SK-MEL-5 (cell line): ENCODE measurements around the gene ATRIP. TPM values are rescaled to one million over a fixed set of nuclear protein-coding genes. Genes with fewer than 3 reads are reported as not detected.

ENCODE experiments used
- DNase-seq: peaks from one replicate; pipeline ENCODE4 v3.0.0-alpha.2; 2016; ENCODE audit warnings: low read depth, low spot score
- in situ Hi-C: cut with HindIII; loops from 2 replicates; pipeline ENCODE4 v1.10.0; 2016; ENCODE audit warnings: low sequenced_read_pairs, high pct_unique_total_duplicates, low pct_unique_long_range_greater_than_20kb
- total RNA-seq: library from RNA; depleted of rRNA; stranded (reverse); fragments of >200 nt; shearing (Covaris generic); gene quantifications from 2 replicates; pipeline ENCODE4 v1.2.3, GENCODE V29; 2014

Gene ATRIP
- total RNA-seq, 1 experiment from 2014 or later: 7.7 TPM

DNA sequence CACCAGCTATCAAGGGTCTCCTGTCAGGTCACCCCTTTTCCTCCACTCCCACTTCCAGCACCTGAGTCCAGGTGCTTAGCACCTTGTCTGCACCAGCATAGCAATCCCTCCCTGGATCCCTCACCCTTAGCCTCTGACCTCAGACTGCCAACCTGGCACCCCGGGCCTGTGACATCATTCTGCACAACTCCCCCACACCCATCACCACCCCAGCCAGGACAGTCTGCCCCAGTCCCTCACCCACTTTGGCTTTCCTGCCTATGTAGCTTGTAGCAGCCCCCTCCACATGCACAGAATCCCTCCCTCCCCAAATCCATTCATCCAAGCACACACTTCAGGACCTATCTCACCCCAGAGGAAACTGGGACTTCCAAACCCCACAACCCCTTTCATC lies 15.8 kb upstream of the ATRIP start:
- no peak for DNase-seq
- in situ Hi-C loops: no loop called here

DNA sequence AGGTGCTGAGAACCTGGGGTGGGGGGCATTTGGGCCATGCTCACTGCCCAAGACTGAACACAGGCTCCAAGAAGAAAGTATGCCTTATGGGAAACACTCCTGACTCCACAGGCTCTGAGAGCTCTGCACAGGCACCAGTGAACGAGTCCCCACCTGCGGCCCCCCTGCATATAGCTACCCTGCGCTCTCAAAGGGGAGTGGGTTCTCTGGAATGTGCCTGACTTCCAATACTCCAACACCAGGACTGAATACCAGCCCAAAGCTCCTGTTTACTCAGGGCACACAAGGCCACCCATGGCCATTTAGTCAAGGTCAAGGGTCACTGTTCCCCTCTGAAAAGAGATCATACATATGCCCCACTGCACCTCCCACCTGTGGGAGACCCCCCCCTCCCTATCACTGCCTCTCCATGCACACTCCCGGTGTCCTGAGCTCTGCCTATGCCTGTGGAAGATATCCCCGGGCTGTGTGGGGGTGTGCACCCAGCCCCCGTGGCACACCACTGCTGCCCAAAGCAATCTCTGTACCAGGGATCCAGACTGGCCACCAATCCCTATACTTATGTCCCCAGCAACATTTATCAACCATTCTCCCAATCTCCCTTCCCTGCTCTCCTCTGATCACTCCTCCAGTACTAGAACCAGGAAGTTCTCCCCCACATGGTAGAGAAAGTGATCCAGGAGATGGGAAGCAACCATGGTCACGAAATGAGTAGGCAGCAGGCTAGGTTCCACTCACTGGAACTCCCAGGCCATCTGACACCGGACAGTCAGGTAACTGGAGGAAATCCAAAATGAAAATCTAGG lies 15.1 kb upstream of the ATRIP start:
- in situ Hi-C loops: no loop called here
- DNase-seq: no peak

DNA sequence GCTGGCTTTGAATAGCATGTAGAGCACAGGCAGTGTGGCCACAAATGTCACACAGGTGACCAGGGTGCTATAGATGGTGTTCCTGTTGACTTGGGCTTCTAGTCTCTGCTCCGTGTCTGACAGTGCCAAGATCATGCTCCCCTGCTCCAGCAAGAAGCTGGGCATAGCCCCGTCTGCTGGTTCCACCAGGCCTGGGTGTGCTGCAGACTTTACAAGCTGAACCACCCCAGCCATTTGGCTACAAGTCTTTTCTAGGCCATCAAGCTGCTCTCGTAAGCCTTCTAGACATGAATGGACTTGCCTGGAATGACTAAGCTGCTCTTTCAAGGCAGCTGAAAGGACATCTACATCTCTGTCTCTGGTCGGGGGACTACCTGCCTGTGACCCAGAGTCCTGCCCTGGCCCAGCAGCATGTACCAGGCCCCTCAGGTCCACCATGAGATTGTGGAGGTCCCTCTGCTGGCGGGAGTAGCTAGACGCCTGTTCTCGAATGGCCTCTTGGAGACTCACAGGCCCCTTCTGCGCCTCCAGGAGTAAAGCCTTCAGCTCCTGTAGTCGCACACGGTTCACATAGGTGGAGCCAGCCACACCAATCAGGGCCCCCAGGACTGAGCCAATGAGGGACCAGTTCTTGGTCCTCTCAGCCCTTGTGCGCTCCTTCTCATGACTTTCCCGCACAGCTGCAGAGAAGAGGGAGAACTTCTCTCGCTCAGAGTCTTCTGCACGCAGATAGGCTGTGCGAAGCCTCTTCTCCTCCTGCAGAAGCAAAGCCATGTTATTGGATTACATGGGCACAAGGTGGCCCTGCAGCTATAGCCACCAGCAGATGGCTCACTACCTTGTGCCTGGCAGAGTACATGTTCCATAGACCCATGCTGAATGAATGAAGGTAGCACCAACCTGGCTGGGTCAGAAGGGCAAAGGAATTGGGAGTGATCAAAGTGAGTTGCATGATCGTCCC lies 13.8 kb upstream of the ATRIP start:
- DNase-seq: peak; percentile 28
- in situ Hi-C loops: no loop called here

DNA sequence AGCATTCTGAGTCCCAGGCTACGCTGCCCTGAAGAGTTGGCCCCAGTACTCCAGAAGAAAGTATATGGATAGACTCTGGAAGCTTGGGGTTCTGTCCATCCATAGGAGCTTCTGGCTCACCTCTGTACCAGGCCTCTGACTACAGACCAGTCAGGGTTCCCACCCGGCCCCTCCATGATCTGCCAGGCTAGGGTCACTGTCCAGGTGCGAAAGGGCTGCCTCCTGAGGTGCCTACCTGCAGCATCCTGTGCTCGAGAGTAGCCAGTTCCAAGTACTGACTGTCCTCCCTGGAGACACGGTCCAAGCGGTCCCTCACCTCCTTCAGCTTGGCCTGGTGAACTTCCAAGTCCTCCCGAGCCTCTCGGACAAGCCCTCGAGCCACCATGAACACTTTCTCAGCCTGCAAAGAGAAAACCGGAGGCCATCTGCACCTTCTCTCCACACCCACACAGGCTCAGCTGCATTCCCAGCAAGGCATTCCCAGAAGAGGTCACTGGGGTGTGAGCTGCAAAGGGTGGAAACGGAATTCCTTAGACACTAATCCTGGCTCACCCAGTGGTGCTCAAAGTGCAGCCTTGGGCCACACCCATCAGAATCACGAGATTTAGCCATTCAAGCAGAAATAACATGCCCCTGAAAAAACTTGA lies 12.9 kb upstream of the ATRIP start:
- no peak for DNase-seq
- in situ Hi-C loops: no loop called here

DNA sequence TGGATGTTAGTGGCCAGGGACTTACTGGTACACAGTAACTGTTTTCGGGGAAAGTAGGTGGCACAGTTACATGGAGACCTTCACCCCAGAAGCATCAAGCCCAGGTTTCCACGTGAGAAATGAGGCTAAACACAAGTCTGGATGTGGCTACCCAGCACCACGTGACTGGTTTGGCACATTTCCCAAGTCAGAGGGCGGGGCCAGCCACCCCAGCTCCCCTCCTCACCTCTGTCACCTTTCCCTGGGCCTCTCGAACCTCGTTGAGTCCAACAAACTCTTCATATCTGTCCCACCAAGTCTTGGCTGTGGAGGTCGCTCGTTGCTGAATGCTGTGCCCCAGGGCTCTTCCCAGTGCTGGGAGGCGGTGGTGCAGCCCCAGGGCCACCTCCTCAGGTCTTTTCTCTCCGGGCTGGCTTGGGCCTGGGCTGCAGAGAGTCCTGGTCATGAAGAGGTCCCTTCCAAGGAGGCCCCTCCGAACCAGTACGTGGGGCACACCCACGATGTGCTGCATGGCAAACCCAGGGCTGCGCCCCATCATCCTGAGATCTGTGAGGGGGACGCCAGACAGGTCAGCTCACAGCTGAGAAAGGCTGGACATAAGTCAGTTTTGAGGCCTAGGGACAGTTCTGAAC lies 11.8 kb upstream of the ATRIP start:
- in situ Hi-C loops: no loop called here

DNA sequence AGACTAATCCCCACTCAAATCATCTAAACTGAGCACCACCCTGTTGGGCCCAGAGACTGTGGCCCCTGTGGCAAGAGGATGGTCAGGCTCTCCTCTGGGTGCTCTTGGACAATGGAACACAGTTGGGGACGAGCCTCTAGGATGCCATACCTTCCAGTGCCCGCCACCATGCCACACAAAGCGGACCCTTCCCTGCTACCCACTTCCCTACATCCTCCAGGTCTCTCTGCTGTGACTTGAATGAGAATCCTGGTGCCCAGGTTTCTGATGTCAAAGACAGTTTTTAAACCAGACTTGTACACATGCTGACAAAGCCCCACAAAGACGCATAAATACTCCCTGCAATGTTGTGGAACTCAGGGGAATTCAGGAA lies 11.3 kb upstream of the ATRIP start:
- in situ Hi-C loops: no loop called here
- DNase-seq: no peak

More for the DNA sequence above, 11.8 kb upstream of the ATRIP start:
- no peak for DNase-seq

DNA sequence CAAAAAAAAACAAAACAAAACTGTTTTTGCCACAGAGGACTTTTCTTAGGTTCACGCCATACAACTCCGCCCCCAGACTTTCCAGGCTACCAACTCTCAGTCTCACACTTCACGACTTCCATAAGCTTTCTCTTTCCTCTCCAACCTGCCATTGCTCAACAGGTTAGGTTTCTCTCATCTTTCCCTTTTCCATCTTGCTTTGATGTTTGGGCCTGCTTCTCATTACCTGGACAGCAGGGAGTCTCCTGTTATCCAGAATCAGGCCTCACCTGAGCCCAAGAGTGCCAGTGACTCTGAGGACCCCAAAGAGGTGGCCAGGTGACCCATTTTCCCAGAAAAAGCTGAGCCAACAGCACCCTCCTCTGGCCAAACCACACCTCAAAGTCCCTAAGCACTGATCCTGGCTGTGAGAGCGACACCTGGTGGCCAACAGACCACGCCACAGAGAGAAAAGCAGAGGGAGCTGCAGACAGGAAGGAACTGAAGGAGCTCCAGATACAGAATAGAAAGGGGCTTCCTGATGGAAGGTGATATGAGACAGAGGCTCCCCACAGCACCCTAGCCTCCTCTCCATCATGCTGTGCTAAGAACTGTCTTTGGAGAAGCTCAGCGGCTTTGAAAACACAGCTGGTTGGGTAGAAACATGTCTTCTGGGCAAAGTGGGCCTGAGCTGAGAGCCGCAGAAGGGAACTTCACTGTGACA lies 10.6 kb upstream of the ATRIP start:
- in situ Hi-C loops: no loop called here
- DNase-seq: peak; percentile 90

DNA sequence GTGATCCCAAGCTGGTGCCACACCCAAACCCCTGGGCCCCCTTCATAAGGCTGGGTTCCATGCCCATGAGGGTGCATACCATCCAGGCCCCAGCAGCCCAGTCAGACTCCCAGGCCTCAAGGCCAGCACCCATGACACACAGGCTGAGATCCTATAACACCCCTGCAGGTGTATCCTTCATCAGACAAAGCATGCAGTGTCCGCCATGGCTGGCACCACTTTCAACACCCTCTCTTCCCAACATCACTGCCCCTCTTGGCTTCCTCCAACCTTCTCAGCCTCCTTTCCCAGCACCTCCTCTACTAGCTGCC lies 10.1 kb upstream of the ATRIP start:
- no peak for DNase-seq
- in situ Hi-C loops: no loop called here

DNA sequence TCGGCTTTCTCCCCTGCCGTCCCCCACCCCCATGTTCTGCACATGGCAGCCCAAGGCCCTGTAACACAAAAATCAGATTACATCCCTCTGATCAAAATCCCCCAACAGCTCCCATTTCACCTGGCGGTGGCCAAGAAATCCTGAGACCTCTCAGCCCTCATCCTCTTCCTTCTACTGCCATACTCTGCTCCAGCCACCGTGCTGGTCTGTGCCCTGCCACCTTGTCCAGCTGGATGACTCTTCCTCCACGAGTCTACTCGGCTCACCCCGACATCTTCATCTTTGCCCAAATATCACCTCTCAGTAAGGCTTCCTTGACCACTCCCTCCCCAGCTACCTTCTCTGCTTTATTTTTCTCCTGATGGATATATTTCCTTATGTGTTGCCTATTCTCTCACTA lies 9.7 kb upstream of the ATRIP start:
- no peak for DNase-seq
- in situ Hi-C loops: no loop called here

DNA sequence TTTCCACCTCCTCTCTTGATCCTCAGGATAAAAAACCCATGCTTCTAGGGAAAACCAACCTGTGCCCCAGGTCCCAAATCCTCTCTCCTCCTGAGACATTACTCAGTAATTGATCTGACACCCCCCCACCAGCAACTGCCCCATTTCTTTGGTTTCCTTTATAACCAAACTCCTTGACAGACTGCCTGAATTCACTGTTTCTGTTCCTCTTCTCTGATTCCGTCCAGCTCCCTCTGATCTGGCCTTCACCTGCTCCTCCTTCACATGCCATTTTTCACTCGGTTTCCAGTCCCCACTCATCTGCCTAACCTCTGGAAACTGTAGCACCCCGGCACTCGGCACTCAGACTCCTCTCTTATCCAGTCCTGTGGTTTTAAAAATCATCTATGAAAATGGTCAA lies 8.7 kb upstream of the ATRIP start:
- DNase-seq: no peak
- in situ Hi-C loops: no loop called here

DNA sequence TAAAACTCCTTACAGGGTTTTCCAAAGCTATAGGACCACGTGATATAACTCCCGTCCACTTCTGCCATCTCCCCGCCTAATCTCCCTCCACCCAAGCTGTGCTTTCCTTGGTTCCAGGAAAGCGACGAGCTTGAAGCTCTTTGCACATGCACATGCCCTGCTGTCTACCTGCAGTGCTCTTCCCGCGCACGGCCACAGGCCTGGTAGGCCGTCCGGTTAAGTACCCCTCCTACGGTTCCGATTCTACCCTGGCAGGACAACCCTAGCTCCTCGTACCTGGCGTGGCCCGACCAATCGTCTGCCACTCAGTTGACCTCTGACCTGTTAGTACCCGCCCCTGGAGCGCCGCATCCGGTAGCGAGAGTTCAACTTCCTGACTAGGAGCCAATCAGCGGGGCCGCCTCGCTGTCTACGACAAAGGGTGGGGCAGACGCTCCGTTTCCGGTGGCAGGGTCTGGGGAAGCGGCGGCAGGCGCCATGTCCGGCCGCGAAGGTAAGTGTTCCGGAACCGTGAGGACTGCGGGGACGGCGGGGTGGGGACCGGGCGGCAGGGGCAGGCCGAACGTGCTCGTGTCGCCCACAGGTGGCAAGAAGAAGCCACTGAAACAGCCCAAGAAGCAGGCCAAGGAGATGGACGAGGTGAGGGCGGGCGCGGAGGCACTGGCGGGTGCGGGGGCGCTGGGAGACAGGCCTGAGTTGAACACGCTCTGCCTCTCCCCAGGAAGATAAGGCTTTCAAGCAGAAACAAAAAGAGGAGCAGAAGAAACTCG lies 6.5 kb upstream of the ATRIP start, which contains the start of the genes CCDC51 and TMA7:
Gene CCDC51, minus strand, starts transcription at position 300 of the 770 bp plus-strand sequence. CDS start 4,991 bp downstream, outside the sequence.
Gene TMA7, plus strand, starts transcription at position 438 of the 770 bp plus-strand sequence. Its CDS starts 40 bp downstream, at position 478.
- in situ Hi-C loops: no loop called here
- DNase-seq: peak; percentile 98

DNA sequence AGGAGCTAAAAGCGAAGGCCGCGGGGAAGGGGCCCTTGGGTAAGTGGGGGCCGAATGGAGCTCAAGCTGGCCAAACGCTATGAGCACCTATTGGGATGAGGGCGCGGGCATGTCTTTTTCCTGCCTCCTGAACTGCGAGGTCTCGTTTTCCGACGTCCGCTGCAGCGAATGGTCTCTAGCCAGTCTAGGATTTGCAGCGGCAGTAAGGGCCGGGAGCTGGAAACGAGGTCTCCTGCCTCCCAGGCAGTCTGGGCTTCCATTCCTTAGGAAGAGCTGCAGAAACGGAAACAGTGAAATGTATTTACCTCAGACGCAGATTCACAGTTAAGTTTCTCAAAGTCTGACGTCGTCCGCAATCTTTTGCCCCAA lies 6.0 kb upstream of the ATRIP start:
- no peak for DNase-seq
- in situ Hi-C loops: no loop called here

DNA sequence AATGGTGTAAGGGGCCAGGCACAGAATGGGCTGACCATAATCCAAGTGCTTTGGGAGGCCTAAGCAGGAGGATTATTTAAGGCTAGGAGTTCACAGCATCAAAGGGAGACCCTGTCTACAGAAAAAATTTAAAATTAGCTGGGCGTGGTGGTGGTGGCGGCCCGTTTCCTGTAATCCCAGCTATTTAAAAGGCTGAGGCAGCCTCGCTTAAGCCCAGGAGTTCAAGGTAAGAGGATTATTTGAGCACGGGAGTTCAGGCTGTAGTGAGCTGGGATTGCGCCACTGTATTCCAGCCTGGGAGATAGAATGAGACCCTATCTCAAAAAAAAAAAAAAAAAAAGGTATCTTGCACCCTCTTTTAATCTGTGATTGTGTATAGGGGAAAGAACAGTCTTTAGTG lies 4.6 kb upstream of the ATRIP start:
- in situ Hi-C loops: no loop called here
- DNase-seq: no peak

DNA sequence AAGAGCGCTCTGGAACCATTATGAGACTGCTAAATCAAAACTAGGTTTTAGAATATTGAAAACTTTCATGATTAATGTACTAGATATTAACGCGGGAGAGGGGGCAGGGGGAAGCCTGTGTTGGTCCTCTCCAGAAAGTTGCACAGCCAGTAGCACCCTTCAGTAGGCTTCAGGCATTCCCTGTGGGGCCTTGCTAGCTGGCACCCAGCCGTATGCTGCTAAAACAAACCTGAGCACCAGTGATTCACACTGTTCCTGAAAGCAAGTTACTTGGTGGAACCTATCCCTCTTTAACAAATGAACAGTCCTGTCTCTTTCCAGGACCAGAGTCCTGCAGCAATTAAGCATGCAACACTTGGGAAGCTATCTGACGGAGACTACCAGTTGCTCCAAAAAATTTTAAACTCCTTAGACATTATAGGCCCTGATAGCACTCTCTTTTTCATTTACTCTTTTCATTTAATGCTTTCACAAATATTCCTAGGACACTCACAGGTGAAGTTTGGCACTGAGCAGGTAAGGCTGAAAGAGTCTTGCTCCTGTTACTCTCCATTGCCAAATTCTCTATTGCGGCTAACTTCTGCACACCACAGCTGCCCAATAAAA lies 1.2 kb upstream of the ATRIP start:
- DNase-seq: no peak

DNA sequence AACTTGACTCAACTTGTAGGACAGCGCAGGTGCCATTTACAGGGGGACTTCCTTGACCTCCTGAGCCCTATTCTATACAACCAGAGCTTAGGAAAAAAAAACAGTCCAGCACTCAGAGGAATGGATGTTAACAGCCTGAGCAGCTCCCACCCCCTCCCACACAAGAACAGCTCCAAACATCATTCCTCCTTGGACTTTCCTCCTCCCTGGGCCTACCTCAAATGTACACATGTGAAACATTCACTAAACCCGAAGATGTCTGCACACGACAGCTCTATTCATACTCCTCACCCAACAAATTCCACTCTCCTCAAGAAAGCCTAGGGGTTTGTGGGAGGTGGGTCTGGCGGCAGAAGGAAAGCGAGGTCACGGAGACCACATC lies 503 bp upstream of the ATRIP start:
- in situ Hi-C loops: no loop called here

More for the DNA sequence above, 1.2 kb upstream of the ATRIP start:
- in situ Hi-C loops: no loop called here

DNA sequence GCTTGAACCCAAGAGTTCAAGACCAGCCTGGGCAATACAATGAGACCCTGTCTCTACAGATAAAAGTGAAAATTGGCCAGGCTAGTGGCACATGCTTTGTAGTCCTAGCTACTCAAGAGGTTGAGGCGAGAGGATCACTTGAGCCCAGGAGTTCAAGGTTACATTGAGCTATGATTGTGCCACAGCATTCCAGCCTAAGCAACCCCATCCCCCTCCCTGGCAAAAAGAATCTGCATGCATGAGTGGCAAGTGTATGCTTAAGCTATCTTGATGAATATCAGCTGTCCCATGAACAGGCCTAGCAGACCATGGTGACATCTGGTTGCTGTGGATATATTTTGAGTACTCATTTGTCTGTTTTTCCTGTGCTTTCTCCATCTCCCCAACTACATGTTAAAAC lies 4.7 kb downstream of the ATRIP start:
- in situ Hi-C loops: no loop called here
- DNase-seq: no peak

More for the DNA sequence above, 503 bp upstream of the ATRIP start:
- no peak for DNase-seq
